Duodenal mucosa (tissue), 2 donors: Measurements from ENCODE around the gene LMO2.

Experiments
- H3K27ac ChIP-seq: one replicate; pipeline ENCODE4 v1.7.0; 2013; ENCODE audit warnings: low read depth, low read length
- H3K27me3 ChIP-seq, 2 donors: one replicate each; pipeline ENCODE4 v1.7.0; 2013; ENCODE audit warnings: low read length in 2 of 2, control low read depth in 1 of 2; ENCODE audit not compliant: insufficient read depth in 2 of 2, control insufficient read depth in 1 of 2
- H3K36me3 ChIP-seq, 2 donors: one replicate each; pipeline ENCODE4 v1.7.0; 2013; ENCODE audit warnings: low read length in 2 of 2, control low read depth in 1 of 2; ENCODE audit not compliant: insufficient read depth in 2 of 2, control insufficient read depth in 1 of 2
- H3K4me1 ChIP-seq, 2 donors: one replicate each; pipeline ENCODE4 v1.7.0; 2013; ENCODE audit warnings: low read length in 2 of 2, control low read depth in 1 of 2; ENCODE audit not compliant: insufficient read depth in 2 of 2, control insufficient read depth in 1 of 2
- H3K4me3 ChIP-seq, 2 donors: one replicate each; pipeline ENCODE4 v1.7.0; 2013; ENCODE audit warnings: low read length in 2 of 2, low read depth in 1 of 2
- H3K9ac ChIP-seq, 2 donors: one replicate each; pipeline ENCODE4 v1.7.0; 2013; ENCODE audit warnings: low read length in 2 of 2, low read depth in 1 of 2
- H3K9me3 ChIP-seq, 2 donors: one replicate each; pipeline ENCODE4 v1.7.0; 2013; ENCODE audit warnings: low read length in 2 of 2, control low read depth in 1 of 2; ENCODE audit not compliant: control insufficient read depth in 1 of 2

Gene LMO2

DNA sequence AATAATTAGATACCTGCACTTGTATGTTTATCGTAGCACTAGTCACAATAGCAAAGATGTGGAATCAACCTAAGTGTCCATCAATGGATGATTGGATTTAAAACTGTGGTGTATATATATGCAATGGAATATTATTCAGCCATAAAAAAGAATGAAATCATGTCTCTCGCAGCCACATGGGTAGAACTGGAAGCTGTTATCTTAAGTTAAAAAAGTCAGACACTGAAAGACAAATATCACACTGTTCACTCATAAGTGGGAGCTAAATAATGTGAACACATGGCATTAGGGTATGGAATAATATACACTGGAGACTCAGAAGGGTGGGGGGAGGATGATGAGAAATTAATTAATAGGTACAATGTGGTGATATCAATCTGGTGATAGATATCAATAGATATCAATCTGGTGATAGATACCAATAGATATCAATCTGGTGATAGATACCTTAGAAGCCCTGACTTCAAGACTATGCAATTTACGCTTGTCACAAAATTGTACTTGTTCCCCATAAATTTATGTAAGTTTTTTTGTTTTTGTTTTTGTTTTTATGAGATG lies 2.0 kb downstream of the LMO2 start:
- Histone ChIP-seq H3K27me3 (peaks cover 0 to 7% of the 10 kb centered on the region in 2 donors), H3K4me3 (no peak overlapping the region), H3K9ac (no peak overlapping the region), H3K9me3 (no peaks in the 10 kb centered on the region), H3K4me1 (peaks cover 0 to 3% of the 10 kb centered on the region in 2 donors), H3K27ac (no peak overlapping the region), H3K36me3 (no peaks in the 10 kb centered on the region)

DNA sequence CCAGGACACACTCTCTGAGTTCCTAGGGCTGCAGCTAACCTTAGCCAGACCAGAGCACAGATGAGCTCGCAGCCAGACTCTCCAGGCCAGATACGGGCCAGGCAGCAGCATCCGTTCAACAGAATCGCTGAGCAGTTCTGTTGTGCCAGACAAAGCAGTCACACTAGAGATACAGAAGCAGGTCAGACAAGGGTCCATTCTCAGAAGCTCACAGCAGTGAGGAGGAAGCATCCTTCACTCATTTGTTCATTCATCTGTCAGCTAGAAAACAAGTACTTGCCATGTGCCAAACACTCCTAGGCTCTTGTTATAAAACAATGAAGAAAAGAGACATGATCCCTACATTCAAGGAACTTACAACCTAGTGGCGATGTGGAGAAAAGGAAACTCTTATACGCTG lies 2.6 kb downstream of the LMO2 start:
- no peaks in the 10 kb centered on the region for H3K36me3 ChIP-seq
- H3K27ac ChIP-seq = no peak overlapping the region
- peaks cover 0 to 3% of the 10 kb centered on the region in 2 donors for H3K27me3 ChIP-seq
- H3K9me3 ChIP-seq = no peaks in the 10 kb centered on the region
- no peak overlapping the region for H3K9ac ChIP-seq
- no peak overlapping the region for H3K4me3 ChIP-seq
- H3K4me1 ChIP-seq = peaks cover 0 to 2% of the 10 kb centered on the region in 2 donors

DNA sequence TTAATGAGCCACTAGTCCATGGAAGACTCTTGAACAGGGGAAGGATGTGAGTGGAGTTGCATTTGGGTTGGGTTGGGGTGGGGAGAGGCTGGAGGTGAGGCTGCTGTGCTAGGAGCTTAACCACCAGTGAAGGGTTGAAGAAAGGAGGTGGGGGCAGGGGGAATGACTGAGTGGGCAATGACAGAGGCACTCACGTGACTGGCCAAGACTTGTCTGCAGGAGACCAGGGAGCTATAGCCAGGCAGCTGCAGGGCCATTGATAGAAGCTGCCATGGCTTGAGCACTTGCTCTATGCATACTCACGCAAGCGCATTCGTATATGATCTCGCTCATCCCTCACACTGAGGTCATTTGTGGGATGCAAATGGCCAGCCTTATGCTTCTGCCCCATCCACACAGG lies 4.0 kb downstream of the LMO2 start:
- Histone ChIP-seq H3K9ac (no peak overlapping the region), H3K4me1 (no peaks in the 10 kb centered on the region), H3K27me3 (peaks cover 0 to 10% of the 10 kb centered on the region in 2 donors), H3K4me3 (no peak overlapping the region), H3K27ac (no peak overlapping the region), H3K9me3 (no peaks in the 10 kb centered on the region), H3K36me3 (no peaks in the 10 kb centered on the region)

DNA sequence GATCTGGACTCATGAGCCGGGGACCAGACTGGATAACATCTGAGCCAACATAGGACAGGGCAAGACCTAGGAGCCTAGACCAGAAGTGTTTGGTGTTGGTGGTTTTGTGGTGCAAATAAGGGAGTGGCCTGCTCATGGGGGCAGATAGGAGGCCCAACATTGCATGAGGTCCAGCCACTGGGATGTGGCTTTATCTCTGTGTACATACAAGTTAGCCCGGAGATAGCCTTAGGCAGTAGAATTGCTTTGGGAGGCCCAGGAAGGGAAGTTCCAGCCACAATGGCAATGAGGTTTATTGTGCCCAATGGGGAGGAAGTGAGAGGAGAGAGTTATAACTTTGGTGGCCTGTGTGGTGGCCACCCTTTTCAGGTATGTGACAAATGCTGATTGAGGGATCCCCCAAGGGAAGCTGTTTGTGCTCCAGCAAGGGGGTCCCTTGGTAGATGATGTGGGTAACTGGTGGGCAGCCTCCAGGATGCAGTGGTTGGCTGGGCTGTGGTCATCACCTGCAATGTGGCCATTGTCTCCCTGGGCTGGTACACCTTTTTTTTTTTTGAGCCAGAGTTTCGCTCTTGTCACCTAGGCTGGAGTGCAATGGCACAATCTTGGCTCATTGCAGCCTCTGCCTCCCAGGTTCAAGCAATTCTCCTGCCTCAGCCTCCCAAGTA lies 6.4 kb downstream of the LMO2 start:
- Histone ChIP-seq H3K9ac (no peak overlapping the region), H3K9me3 (no peaks in the 10 kb centered on the region), H3K27me3 (peaks cover 7 to 11% of the 10 kb centered on the region in 2 donors), H3K4me3 (no peak overlapping the region), H3K4me1 (no peaks in the 10 kb centered on the region), H3K36me3 (no peaks in the 10 kb centered on the region), H3K27ac (no peak overlapping the region)

DNA sequence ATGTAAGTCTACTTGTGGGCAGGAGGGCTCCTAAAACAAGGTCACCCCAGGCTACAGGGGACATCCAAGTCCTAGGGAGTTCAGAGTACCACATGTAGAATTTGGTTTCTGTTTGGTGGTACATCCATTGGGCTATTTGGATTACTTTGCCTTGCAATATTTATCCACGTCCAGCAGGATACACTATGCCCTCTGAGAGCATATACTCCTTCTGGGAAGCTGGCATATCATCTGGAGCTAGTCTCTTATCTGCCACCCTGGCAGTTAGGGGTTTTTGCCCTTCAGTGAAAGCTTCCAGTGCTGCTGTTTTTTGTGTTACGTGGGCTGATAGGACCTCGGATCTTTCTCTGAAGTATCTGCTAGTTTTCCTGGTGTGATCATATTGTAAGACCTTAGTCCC lies 7.3 kb downstream of the LMO2 start:
- H3K4me1 ChIP-seq = no peaks in the 10 kb centered on the region
- H3K9ac ChIP-seq = no peak overlapping the region
- H3K36me3 ChIP-seq = no peaks in the 10 kb centered on the region
- H3K4me3 ChIP-seq = no peak overlapping the region
- peaks cover 7 to 11% of the 10 kb centered on the region in 2 donors for H3K27me3 ChIP-seq
- H3K9me3 ChIP-seq = no peaks in the 10 kb centered on the region
- H3K27ac ChIP-seq = no peak overlapping the region

DNA sequence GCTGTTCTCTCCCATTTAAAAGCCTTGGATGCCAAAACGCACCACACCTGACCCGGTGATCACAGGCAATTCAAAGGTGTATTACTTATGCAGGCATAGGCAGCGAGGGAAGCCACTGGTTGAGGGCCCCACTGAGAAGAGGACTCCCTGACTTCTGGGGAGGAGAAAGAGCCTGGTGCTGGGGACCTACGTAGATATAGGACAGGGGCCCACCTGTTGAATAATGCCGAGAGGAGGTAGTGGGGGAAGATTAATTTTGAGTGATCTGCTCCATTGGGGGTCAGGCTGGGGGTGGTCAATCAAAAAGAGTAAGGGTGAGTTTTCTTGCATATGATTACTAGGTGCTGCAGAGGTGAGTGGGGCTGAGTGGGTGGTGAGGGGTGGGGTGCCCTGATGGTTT lies 7.8 kb downstream of the LMO2 start:
- Histone ChIP-seq H3K4me3 (no peak overlapping the region), H3K27ac (no peak overlapping the region), H3K9me3 (no peaks in the 10 kb centered on the region), H3K27me3 (peaks cover 7 to 11% of the 10 kb centered on the region in 2 donors), H3K4me1 (no peaks in the 10 kb centered on the region), H3K9ac (no peak overlapping the region), H3K36me3 (no peaks in the 10 kb centered on the region)

DNA sequence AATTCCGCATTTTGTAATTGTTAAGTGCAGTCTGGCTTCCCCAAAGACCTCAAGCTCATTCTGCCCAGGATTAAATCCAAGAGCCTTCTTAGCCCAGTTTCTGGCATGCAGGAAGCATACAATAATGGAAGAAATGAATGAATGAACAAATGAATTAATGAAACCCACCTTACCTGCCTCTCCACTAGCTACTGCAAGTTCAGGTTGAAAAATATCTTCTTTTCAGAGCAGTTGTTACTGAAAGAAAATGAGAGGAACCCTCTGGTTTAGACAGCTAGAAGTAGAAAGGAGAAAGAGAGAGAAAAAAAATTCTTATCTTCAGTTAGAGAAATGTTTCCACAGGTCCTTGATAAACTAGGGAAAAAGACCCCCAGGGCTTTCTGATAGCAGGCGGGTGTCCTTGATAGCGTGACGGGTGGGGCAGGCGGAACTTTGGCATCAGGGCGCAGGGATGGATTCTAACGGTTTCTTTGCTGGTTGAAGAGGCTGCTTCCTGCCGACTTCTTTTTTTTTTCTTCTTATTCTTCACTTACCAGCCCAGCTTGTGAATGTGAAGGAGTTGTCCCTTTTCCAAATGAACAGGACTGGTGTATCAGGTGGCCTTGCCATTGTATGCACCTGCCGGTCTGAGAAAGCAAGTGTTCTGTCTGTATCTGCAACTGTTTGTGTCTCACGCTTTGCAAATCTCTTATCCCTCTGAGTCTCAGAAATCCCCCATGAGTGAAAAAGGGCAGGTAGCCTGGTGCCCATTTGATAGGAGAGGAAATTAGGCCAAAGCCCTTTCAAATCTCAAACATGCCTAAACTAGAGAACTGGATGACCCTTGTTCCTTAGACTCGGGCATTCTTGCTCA lies 10.0 kb downstream of the LMO2 start:
- H3K27ac ChIP-seq = no peak overlapping the region
- H3K9me3 ChIP-seq = no peaks in the 10 kb centered on the region
- H3K4me3 ChIP-seq = no peak overlapping the region
- no peak overlapping the region for H3K9ac ChIP-seq
- no peaks in the 10 kb centered on the region for H3K4me1 ChIP-seq
- H3K36me3 ChIP-seq = no peaks in the 10 kb centered on the region
- H3K27me3 ChIP-seq = peaks cover 7 to 19% of the 10 kb centered on the region in 2 donors

DNA sequence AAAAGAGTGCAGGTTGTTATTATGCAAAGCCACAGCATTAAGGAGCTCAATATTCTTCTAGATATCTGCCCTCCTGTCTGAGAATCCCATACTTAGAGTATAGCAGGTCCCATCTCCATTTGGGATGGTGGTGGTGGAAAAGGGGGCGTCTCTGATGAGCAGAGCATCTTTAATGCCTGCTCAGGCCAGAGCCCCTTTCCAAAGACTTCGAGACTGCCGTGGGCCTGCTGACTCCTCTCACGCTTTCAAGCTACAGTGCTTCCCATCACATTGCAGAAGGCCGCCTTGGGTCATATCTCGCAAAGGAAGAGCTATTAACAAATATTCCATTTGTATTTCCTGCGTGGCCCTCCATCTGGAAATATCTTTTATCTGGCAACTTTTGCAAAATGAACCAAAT lies 10.9 kb downstream of the LMO2 start:
- Histone ChIP-seq H3K27ac (no peak overlapping the region), H3K9me3 (no peaks in the 10 kb centered on the region), H3K27me3 (peaks cover 7 to 16% of the 10 kb centered on the region in 2 donors), H3K9ac (no peak overlapping the region), H3K36me3 (no peaks in the 10 kb centered on the region), H3K4me1 (no peaks in the 10 kb centered on the region), H3K4me3 (no peak overlapping the region)

DNA sequence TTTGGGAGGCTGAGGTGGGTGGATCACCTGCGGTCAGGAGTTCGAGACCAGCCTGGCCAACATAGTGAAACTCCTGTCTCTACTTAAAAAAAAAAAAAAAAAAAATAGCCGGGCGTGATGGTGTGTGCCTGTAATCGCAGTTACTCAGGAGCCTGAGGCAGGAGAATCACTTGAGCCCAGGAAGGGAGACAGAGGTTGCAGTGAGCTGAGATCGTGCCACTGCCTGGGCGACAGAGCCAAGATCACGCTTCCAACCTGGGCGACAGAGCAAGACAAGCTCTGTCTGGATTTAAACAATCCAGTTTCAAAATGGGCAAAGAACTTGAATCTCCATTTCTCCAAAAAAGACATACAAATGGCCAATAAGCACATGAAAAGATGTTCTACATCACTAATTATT lies 12.5 kb downstream of the LMO2 start:
- Histone ChIP-seq H3K36me3 (no peaks in the 10 kb centered on the region), H3K9me3 (no peaks in the 10 kb centered on the region), H3K27ac (no peak overlapping the region), H3K27me3 (peaks cover 14 to 16% of the 10 kb centered on the region in 2 donors), H3K9ac (no peak overlapping the region), H3K4me1 (no peaks in the 10 kb centered on the region), H3K4me3 (no peak overlapping the region)

DNA sequence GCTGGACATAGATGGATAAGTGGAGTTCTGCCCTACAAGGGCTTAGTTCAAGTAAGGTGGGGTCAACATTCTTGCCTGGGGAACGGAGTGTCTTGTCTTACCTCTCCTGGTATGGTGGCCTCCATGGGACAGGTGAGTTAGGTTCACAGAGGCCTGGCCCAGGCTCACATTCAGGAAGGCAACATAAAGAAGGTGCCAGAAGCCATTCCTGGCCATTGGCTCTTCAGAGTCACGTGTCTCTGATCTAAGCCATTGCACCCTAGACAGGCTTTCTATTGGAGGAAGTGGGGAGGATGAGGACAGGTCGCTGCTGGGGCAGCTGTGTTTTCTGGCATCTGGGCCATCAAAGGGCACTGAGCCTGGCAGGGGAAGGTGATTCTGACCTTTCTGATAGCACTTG lies 14.8 kb downstream of the LMO2 start:
- no peaks in the 10 kb centered on the region for H3K36me3 ChIP-seq

More for the DNA sequence above, 14.8 kb downstream of the LMO2 start:
- H3K27me3 ChIP-seq = peaks cover 12 to 15% of the 10 kb centered on the region in 2 donors
- no peaks in the 10 kb centered on the region for H3K9me3 ChIP-seq
- no peak overlapping the region for H3K27ac ChIP-seq
- no peak overlapping the region for H3K9ac ChIP-seq
- H3K4me3 ChIP-seq = no peak overlapping the region
- H3K4me1 ChIP-seq = no peaks in the 10 kb centered on the region
